HK-2 (cell line): Measurements from ENCODE around the gene EFCC1.

Source experiments
- DNase-seq: peaks from one replicate; pipeline ENCODE4 v3.0.0-alpha.2; 2018; ENCODE audit not compliant: unreplicated experiment

EFCC1 gene

DNA sequence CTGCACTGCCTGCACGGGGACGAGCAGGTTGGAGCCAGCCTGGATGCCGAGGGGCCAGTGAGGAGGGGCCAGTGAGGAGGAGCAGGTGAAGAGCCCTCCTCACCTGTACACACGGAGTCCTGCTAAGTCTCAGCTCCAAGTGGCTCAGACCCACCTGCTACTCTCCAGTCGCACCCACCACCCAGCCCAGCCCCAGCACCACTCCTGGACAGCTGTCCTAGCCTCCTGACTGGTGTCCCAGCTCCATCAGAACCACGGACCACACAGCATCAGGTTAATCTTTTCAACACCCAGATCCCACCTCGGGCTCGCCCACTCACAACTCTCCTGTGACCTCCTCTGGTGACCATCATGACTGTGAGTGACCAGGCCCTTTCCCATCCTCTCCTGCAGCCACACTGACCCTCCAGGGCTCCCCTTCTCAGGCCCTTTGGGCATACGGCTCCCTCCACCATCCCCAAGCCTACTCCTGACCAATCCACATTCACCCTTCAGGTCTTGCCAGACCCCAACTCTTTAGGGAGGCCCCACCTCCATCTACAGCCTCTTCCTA is 13.8 kb downstream of the EFCC1 start:
- no peak for DNase-seq

DNA sequence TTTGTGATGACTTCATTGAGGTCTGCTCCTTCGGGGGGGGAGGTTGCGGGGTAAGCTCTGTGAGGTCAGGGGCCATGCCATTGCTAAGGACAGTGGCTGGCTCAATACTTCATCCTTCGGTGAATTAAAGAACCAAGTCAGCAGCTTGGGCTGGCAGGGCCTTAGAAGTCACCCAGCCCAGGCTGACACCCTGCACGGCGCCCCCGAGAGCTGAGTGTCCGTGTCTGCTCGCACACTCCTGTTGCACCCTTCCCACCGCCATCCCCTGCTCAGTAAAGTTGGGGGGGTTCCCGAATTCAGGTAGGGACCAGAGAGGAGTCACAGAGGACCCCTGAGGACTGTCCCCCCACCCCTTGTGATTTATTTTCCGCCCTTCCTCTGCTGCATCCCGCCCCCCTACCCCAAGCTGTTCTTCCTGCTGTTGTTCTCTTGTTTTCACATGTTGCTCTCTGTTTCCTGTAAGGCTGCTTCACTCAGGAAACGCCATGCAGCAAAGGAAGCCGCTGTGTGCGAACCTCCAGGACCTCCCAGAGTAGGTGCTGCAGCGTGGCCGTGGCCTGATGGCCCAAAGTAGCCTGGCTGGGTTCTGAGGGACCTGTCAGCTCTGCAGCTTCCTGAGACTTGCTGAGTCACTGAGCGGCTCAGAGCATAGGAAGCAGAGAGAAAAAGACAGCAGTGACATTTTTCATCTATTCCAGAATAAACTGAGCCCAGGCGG is 14.4 kb downstream of the EFCC1 start:
- no peak for DNase-seq

DNA sequence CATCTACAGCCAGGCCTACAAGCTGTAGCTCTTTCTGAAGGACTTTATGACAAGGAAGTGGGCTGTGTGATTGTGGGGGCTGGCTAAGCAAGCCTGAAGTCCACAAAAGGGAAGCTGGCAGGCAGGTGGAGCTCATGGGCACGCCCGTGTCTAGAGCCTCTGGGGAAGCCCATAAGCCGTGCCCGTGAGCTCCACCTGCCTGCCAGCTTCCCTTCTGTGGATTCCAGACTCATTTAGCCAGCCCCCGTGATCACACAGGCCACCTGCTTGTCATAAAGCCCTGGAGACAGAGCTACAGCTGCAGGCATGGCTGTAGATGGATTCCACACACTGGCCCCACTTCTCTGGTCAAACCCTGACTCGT is 15.2 kb downstream of the EFCC1 start:
- DNase-seq, result no peak

DNA sequence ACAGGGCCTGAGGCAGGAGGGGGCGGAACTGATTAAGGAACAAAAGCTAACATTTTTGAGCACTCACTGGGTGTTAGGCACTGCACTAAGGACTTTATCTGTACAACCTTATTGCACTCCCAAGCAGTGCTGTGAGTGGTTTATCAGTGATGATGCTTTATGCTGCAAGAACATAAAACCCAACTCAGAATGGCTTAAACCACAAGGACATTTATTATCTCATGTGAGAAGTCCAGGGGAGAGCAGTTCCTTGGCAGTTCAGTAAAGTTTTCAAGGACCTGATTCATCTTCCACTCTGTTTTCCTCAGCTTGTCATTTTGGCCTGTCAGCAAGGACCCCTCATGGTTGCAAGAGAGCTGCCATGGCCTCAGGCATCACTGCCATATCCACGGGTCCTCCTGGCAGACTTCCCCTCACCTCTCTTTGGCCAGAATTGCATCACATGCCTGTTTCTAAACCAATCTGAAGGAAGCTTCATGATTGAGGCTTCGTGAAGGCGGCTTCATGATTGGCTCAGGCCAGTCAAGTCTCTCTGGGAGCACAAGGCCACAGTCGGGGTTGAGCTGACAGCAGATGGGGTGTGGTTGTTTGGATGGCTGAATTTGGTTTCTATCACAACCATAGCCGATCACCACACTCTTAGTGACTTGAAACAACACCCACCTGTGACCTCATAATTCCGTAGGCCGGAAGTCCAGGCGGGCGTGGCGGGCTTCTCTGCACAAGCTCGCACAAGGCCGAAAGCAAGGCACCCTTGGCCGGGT is 15.8 kb downstream of the EFCC1 start:
- no peak for DNase-seq

DNA sequence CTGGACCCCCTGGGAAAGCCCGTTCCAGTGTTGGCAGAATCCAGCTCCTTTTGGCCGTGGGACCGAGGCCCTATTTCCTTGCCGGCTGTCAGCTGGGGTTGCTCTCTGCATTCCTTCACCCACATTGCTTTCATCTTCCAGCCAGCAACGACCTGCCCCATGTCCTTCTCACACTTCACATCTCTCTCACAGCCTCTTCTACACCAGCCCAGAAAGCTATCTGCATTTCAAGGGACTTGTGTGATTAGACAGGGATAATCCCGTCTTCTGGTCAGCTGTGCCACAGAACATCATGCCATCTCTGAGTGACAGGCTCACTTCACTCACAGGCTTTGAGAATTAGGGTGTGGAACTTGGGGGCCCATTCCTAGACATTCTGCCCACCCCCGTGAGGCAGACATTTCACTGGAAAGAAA is 16.4 kb downstream of the EFCC1 start:
- DNase-seq, result no peak

DNA sequence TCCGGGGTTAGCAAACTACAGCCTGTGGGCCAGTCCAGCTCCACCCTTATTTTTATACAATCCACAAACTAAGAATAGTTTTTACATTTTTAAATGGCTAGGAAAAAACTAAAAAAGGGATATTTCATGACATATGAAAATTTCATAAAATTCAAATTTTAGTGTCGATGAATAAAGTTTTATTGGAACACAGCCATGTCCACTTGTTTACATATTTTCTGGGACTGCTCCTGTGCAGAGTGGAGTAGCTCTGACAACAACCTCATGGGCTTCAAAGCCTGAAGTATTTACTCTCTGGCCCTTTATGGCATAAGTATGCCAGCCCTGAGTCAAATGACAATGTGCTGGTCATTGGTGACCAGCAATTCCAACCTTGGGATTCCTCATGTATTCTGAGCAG is 17.2 kb downstream of the EFCC1 start:
- no peak for DNase-seq

DNA sequence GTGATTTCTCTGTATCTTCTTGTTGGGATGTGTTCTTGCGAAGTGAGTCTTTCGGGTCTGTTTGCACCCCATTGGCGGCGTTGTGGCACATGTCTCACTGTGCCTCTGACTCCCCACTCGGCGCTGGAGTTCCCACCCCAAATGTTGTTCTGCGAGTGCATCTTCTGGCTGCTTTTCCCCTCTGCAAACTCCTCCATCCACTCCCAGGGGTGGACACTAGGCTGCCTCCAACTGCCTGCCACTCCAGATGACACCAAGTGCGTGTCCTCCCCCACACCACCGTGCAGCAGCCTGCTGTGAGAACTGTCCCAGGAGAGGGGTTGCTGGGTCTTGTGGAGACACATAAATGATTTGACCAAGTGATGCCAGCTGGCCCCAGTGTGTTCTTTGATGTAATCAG is 17.6 kb downstream of the EFCC1 start:
- no peak for DNase-seq

DNA sequence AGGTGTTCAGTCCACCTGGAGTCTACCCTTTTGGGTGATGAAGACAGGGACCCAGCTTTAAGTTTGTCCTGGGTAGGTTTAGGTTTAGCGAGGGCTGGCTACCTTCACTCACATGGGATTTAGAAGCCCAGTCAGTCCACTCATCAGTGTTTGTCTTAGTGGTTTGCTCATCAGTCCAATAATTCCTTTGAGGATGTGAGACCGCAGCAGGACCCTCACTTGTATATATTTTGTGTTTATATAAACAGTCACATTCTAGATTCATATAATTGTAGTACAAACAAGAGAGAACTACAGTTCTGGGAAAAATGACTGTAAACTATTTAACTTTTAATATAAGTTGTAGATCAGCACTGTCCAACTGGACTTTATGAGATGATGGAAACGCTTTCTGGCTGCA is 18.2 kb downstream of the EFCC1 start:
- no peak for DNase-seq

DNA sequence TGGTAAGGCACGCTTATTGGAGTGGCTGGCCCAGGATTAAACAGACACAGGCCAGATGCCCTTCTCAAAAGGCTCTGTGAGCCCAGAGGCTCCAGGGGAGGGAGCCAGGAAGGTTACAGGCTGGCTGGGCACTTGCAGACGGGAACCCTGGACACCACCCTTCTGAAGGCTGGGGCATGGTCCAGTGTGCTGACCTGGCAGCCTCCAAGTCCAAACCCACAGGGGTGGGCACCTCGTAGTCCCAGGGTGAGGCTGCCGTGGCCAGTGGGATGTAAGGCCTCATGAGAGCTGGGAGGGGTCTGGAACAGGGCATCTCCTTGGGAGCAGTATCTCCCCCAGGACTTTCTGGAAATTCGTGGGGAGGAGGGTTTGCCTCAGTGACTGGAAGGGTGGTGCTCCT is 19.6 kb downstream of the EFCC1 start:
- DNase-seq, result no peak

DNA sequence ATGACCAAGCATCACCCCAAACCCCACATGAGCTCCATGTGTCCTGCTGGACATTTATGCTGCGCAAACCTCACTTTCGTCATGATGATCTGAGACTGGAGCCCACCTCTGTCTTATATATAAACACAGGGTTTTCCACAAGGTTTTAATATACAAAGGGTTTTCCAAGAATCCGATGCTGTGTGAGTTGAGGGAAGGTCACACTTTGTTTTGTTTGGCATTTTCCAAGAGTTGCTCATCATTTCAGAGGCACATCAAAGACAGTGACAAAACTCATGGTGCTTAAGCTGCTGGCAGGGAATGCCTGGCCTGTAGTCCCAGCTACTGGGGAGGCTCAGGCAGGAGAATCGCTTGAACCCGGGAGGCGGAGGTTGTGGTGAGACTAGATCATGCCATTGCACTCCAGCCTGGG is 20.0 kb downstream of the EFCC1 start:
- DNase-seq, result no peak

DNA sequence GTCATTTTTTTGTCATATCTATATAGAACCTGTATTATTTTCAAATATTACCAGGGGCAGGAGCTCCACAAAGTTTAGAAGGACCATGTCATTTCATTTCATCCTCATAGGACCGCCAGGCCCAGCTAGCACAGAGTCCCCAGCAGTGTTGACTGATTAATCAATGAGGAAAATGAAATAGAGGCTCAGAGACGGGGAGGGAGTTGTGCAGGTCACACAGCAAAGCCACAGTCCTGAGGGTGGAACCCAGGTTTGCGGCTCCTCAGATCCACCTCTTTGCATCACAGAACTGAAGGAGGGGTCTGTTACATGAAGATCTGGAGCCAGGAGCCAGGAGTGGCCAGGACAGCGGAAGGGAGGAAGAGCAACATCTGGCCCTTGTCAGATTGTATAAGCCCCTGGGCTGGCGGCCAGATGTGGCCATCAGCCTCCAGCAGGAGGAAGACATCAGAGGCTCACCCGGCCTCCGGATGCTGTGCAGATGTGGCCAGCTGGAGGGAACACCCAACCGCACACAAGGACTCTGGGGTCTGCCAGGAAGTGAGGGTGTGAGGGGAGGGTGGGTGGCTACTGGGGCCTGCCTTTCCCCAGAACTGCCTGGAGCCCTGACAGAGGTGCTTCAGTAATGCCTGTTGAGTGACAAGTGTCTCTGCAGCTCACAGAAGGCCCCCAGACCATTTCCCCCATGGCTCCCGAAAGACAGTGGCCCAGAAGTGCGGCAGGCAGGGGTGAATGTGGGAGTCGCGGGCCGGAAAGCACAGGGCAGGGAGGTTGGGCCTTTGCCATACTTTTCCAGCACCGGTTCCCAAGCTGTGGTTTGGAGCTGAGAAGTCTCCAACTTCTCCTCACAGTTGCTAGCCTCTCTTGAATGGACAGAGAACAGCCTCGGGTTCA is 21.3 kb downstream of the EFCC1 start:
- DNase-seq, result no peak

DNA sequence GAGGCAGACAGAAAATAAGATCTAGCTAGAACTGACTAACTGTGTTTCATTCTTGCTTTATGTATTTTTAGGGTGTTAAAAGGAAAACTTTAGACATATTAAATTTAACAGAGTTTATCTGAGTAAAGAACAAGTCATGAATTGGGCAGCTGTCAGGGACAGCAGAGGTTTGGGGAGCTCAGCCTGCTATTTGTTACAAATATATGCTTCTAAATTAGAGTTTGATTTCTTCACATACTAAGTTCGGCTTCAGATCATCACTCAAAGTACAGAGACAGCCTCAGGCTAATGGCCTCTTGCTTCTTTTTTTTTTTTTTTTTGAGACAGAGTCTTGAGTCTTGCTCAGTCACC is 21.9 kb downstream of the EFCC1 start:
- DNase-seq, result no peak

DNA sequence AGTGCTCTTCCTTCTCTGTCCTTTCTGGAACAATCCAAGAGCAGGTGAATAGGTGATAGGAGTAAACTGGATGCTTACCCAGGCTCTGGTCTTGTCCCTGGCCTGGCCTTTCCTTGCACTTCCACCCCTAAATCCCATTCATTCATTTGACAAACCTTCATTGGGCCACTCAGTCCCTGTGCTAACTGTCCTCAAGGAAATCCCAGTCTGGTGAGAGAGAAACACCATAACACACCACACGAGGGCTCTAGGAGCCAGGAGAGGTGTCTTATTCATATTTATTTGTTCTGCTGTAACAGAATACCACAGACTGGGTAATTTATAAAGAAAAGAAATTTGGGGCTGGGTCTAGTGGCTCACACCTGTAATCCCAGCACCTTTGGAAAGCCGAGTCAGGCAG is 22.8 kb downstream of the EFCC1 start:
- DNase-seq, result no peak

DNA sequence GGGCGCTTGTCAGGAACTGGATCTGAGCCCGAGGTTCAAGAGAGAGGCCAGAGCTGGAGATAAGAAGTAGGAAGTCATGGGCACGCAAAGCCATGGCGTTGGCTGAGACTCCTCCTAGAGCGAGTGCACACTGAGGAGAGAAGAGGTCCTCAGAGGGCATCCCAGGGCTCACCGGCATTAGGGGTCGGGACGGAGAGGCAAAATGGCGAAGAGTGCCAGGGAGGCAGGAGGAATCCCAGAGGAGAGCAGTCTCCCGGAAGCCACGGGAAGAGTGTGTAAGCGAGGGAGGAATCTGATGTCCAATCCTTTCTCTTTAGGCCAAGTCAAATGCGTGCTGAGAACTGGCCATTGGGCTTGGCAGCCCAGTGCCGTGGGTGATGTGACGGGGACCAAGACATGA is 24.0 kb downstream of the EFCC1 start:
- no peak for DNase-seq

DNA sequence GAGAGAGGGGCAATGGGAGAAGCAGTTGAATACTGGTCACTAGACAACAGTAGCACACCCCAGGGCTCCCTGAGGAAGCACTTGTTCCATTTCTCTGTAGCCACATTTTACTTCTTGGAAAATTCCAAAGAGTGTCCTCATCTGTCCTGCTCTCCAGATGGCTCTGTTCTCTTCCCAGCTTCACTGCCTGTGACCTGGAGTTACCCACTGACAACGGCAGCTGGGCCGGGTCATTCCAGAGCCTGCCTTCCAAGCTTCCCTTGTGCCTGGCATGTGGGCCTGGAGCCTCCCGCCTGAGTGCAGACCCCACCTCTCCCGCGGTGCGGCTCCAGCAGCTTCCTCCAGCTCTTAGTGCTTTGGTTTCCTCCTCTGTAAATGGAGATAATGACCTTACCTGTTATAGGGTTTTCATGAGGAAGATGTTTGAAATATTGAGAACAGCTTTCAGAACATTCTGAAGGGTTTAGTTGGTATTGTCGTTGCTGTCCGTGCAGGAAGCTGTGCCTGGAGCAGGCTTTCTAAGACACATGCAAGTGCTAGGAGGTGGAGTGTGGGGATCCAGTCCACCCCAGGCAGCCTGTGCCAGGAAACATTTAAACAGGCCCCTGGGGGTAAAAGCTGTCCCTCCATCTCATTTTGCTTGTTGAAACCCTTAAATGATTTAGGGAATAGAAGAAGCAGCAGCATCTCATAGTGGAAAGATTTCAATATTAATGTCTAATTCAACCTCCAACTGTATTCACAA is 24.8 kb downstream of the EFCC1 start:
- no peak for DNase-seq

DNA sequence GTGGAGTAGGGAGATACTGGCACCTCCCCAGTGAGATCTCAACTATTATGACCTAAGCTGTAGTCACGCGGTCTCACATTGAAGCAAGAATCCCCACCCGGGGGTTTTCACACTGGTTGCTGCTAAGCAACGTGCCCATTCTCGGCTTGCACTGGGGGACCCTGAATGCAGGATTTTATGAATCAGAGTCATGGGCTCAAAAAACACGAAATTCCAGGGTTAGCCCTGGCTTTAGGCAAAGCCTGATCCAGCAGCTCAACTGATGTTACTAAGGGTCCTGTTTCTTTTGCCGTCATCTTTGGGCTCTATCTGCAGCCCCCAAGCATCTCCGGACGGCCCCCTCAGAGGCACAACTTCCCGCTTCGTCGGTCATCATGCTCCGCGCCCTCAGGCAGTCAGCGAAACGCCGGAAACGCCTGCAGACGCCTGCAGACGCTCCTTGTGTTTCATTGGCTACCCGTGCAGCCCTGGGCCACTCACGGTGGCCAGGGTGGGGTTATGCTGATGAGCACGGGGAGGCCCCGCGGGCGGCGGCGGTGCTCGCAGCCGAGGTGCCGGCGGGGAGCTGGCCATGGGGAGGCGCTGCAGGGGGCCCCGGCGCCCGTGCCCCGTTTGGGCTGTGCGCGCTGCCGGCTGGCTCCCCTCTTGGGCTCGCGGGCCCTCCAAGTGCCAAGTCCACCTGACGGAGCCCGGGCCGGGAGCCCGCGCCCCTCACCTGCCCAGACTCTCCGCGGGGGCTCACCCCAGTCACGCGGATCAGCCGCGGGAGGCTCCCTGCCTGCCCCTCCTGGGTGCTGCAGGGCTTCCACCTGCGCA is 25.8 kb downstream of the EFCC1 start:
- DNase-seq, result peak; percentile 92

DNA sequence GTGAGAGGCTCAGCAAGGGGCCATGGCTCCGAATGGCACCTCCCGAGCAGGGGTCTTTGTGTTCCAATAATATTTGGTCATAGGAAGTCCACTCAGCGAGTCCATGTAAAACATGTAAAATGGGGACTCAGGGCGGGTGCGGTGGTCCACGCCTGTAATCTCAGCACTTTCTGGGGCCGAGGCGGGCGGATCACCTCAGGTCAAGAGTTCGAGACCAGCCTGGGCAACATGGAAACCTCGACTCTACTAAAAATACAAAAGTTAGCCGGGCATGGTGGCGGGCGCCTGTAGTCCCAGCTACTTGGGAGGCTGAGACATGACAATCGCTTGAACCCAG is 26.4 kb downstream of the EFCC1 start:
- DNase-seq, result no peak

DNA sequence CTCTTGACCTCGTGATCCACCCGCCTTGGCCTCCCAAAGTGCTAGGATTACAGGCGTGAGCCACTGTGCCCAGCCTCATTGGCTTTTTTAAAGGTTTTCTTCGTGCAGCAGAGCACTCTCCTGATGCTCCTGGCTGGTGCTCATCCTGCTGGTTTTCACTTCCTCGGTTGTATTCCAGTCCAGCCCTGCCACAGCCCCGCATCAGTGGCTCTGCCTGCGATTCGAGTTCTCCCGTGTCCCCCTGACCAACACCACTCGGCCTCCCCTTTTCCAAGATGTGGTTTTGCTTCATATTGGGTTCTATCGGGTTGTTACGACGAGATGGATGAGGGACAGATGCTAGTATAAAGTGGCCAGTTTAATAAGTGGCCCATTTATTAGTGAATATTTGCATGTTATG is 27.8 kb downstream of the EFCC1 start:
- DNase-seq, result no peak

DNA sequence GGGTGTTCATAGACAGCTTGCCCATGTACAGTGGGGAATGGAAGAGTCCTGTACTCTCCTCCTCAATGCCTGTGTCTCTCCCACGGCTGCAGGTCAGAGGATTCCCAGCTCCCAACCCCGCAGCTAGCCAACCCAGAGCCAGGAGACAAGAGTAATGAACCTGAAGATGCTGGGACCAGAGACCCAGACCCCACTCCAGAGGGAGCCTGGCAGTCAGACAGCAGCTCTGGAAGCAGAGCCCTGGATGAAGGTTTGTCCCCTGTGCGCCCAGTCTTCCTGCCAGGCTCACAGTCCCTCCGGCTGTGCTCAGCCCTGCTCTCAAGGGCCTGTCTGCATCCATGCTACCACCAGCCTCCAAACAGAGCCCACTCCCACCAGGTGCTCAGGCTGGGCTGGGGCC is 29.5 kb downstream of the EFCC1 start:
- no peak for DNase-seq

DNA sequence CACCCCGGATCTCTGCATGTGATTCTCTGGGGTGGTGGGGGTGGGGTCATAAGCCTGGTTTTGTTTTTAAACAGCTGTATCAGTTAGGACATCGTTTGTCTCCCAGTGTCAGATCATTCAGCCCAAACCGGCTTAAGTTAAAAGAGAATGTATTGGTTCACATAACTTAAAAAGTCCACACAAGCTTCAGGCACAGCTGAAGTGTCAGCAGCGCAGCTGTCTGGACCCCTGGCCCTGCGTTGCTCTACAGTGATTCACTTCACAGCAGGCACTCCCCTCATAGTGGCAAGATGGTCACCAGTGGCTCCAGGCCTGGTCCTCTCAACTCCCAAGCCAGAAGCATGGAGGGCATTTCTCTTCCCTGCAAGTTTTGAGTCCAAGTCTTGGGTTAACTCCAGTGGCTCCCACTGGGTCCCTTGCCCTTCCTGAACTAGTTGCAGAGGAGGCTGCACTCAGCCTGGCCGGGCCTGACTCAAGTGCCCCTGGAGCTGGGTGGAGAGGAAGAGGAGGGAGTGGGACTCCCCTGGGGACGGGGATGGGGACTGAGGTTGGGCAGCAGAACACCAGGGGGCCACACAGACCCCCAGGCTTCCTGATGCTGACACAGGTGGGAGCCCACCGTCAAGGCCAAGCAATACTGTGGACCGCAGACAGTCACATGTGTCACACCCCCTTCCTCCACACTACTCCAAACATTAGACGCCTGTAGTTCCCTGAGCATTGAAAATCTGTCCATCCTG is 30.5 kb downstream of the EFCC1 start:
- no peak for DNase-seq
